ENCODE results near the gene SYNJ2BP. TPM values are rescaled to one million over a fixed set of nuclear protein-coding genes. Genes with fewer than 3 reads are reported as not detected.

Gene SYNJ2BP
- total RNA-seq, 1 experiment from 2014 or later, result 26.6 TPM

DNA sequence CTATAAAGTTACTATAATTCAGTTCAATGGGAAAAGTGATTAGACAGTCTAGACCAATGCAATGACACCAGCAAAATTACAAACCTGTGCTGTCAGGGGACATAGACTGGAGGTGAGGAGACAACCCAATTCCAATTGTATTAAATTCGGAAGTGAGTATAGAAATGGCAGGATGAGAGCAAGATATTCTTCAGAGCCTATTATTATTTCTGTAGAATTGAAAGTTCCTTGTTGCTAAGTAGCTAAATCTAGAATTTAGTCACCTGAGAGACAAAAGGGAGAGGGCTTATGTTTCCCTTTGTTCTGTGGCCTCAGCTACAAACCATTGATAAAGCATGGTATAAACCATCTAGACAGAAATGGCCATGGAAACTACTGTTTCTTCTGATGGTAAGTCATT, 35.0 kb upstream of the SYNJ2BP start, which contains the start of gene ADAM21:
Gene ADAM21 (plus strand): TSS at position 301 of the 400 bp plus-strand sequence. CDS start 5,326 bp downstream, outside the sequence.
- peaks cover 4% of the 10 kb centered on the region for H3K9me3 ChIP-seq (ENCODE audit: control insufficient read depth, low read depth, low read length)
- H2BK120ac ChIP-seq (ENCODE audit: low read depth, low read length, poor library complexity, severe bottlenecking), result no peak within 1 kb of the TSS
- H4K20me1 ChIP-seq (ENCODE audit: control insufficient read depth, insufficient read depth, insufficient read length), result no peaks in the 10 kb centered on the region
- no peaks in the 10 kb centered on the region for H3K79me2 ChIP-seq (ENCODE audit: insufficient read depth, low read length)
- no peak within 1 kb of the TSS for H3K18ac ChIP-seq (ENCODE audit: insufficient read length, low read depth, low read length)
- no peak within 1 kb of the TSS for H4K5ac ChIP-seq (ENCODE audit: insufficient read length, low read depth, low read length)
- H4K8ac ChIP-seq (replicated peaks; ENCODE audit: insufficient read length, low read depth, low read length), result no peak within 1 kb of the TSS
- H2AFZ ChIP-seq (ENCODE audit: low read length), result no peak within 1 kb of the TSS
- no peak within 1 kb of the TSS for H4K91ac ChIP-seq (ENCODE audit: insufficient read length, low read depth, low read length)
- H3K56ac ChIP-seq (ENCODE audit: insufficient read length, low read depth, low read length), result no peak within 1 kb of the TSS
- H2BK5ac ChIP-seq (ENCODE audit: insufficient read length, low read length), result no peak within 1 kb of the TSS
- Mint-ChIP-seq H3K9me3 (peaks cover 7 to 8% of the 10 kb centered on the region in 2 experiments), H3K4me1 (peaks cover 3 to 6% of the 10 kb centered on the region in 2 experiments), H3K36me3 (ENCODE audit: insufficient read depth in 1 of 3, low read depth in 3 of 3) (peaks cover 0 to 15% (median 8%) of the 10 kb centered on the region in 3 experiments; a peak in 4 of 7 replicates), H3K27me3 (ENCODE audit: low read depth) (no peaks in the 10 kb centered on the region; the same call in 1 of the 2 replicates), H3K27ac (no peak within 1 kb of the TSS), H3K4me3 (no peak within 1 kb of the TSS)
- no peak within 1 kb of the TSS for H3K4me2 ChIP-seq (ENCODE audit: insufficient read depth, insufficient read length, low read length)
- H3K14ac ChIP-seq (ENCODE audit: insufficient read depth, low read length), result no peak within 1 kb of the TSS
- no peaks in the 10 kb centered on the region for H3K23me2 ChIP-seq (ENCODE audit: insufficient read length, low read depth, low read length, poor library complexity, severe bottlenecking)
- H3K79me1 ChIP-seq (ENCODE audit: insufficient read depth, low read depth, low read length, poor library complexity, severe bottlenecking), result no peaks in the 10 kb centered on the region
- H2BK15ac ChIP-seq (ENCODE audit: low read depth, low read length), result no peak within 1 kb of the TSS
- no peak within 1 kb of the TSS for H3K9ac ChIP-seq (ENCODE audit: extremely low read depth, insufficient read length, low read length)
- H3K4me1 ChIP-seq (ENCODE audit: insufficient read depth, low read length), result no peaks in the 10 kb centered on the region
- DNase-seq, result no peak
- no peak within 1 kb of the TSS for H3K23ac ChIP-seq (ENCODE audit: insufficient read length, low read depth, low read length)
- no peak within 1 kb of the TSS for H3K27ac ChIP-seq (ENCODE audit: insufficient read length, low read depth, low read length)
- H2BK12ac ChIP-seq (ENCODE audit: insufficient read length, low read depth, low read length), result no peak within 1 kb of the TSS
- no peaks in the 10 kb centered on the region for H3K27me3 ChIP-seq (ENCODE audit: insufficient read depth, low read length)
- no peak within 1 kb of the TSS for H2BK20ac ChIP-seq (ENCODE audit: low read depth, low read length, poor library complexity, severe bottlenecking)
- H3T11ph ChIP-seq (ENCODE audit: low read length), result no peak within 1 kb of the TSS
- H2AK5ac ChIP-seq (ENCODE audit: insufficient read length, low read length), result no peak within 1 kb of the TSS
- H3K4ac ChIP-seq (ENCODE audit: low read depth, low read length), result no peak within 1 kb of the TSS
- WGBS (ENCODE audit: extremely low coverage, insufficient read length, low lambda C conversion rate), result no CpG with 5 or more reads among the region's 1 CpG
- TF ChIP-seq, protein P1, sequence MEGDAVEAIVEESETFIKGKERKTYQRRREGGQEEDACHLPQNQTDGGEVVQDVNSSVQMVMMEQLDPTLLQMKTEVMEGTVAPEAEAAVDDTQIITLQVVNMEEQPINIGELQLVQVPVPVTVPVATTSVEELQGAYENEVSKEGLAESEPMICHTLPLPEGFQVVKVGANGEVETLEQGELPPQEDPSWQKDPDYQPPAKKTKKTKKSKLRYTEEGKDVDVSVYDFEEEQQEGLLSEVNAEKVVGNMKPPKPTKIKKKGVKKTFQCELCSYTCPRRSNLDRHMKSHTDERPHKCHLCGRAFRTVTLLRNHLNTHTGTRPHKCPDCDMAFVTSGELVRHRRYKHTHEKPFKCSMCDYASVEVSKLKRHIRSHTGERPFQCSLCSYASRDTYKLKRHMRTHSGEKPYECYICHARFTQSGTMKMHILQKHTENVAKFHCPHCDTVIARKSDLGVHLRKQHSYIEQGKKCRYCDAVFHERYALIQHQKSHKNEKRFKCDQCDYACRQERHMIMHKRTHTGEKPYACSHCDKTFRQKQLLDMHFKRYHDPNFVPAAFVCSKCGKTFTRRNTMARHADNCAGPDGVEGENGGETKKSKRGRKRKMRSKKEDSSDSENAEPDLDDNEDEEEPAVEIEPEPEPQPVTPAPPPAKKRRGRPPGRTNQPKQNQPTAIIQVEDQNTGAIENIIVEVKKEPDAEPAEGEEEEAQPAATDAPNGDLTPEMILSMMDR (conservative IDR thresholded peaks at IDR 0.05), result no peak
